Lower lobe of right lung (tissue), 2 donors: Measurements from ENCODE around the gene HECTD1. TPM values are rescaled to one million over a fixed set of nuclear protein-coding genes. Genes with fewer than 3 reads are reported as not detected.
"Not testable (repeated sequence)": the region's sequence is repeated elsewhere in the genome, so short reads cannot be mapped to it uniquely, and the experiment has no call there.

Experiments used
- ATAC-seq, 2 donors: fragments of 200-7000 bp; cut with Tn5 transposase; one replicate each; pipeline ENCODE4 v1.9.1; 2020 to 2022; ENCODE audit warnings: mild to moderate bottlenecking in 2 of 2, moderate library complexity in 2 of 2
- DNase-seq: peaks from one replicate; pipeline ENCODE4 v3.0.0-alpha.2; 2020
- H3K27ac ChIP-seq: fragments of 200-600 bp; one replicate; pipeline ENCODE4 v1.8.0; 2022
- H3K27me3 ChIP-seq: fragments of 200-600 bp; one replicate; pipeline ENCODE4 v1.8.0; 2022; ENCODE audit warnings: low read depth
- H3K36me3 ChIP-seq: fragments of 200-600 bp; one replicate; pipeline ENCODE4 v1.8.0; 2022; ENCODE audit warnings: mild to moderate bottlenecking
- H3K4me1 ChIP-seq: fragments of 200-600 bp; one replicate; pipeline ENCODE4 v1.8.0; 2022
- H3K4me3 ChIP-seq: fragments of 200-600 bp; one replicate; pipeline ENCODE4 v1.8.0; 2022; ENCODE audit warnings: mild to moderate bottlenecking
- H3K9me3 ChIP-seq: fragments of 200-600 bp; one replicate; pipeline ENCODE4 v1.8.0; 2022
- CTCF ChIP-seq: fragments of 200-600 bp; IDR thresholded peaks from one replicate; pipeline ENCODE4 v1.8.0; 2022; ENCODE audit warnings: antibody characterized with exemption, mild to moderate bottlenecking
- intact Hi-C: fragments of 100-400 bp; cut with DNase I; formaldehyde crosslinking; loops from one replicate; pipeline ENCODE4 v1.11.0; 2022
- total RNA-seq: library from RNA; stranded (reverse); fragmentation: NEBNext Ultra II Directional; extraction: Animal tissue kit (Norgen Biotek cat#: 25700); gene quantifications from one replicate; pipeline ENCODE4 v1.2.1, GENCODE V29; 2021
- donor health status: DM: no; HTN: yes; CAD: no; lungs with severe emphysema.

HECTD1 gene
- total RNA-seq, 1 donor from 2014 or later: 166 TPM

- Histone ChIP-seq H3K27me3 (no peaks in the 10 kb centered on the region), H3K4me3 (peak overlapping the region; percentile 12), H3K36me3 (no peaks in the 10 kb centered on the region), H3K9me3 (no peaks in the 10 kb centered on the region), H3K27ac (peak overlapping the region; percentile 32), H3K4me1 (no peaks in the 10 kb centered on the region)
- intact Hi-C loops: no loop called here
- ATAC-seq (no peak), DNase-seq (no peak)
- TF ChIP-seq CTCF: no peak
Measured at GRCh38 chr14:31241450-31242114, 34.0 kb upstream of the HECTD1 start.

- no peaks in the 10 kb centered on the region for H3K4me1 ChIP-seq
- ATAC-seq (peak; percentile 88 to 93), DNase-seq (peak; percentile 76)
- H3K9me3 ChIP-seq: no peaks in the 10 kb centered on the region
- H3K27ac ChIP-seq: peak overlapping the region; percentile 57
- H3K4me3 ChIP-seq: peak overlapping the region; percentile 34
- no peaks in the 10 kb centered on the region for H3K27me3 ChIP-seq
- no peak for TF ChIP-seq CTCF
- intact Hi-C loops: no loop called here
- no peaks in the 10 kb centered on the region for H3K36me3 ChIP-seq
Measured at GRCh38 chr14:31239741-31240140, 32.1 kb upstream of the HECTD1 start.

GRCh38 chr14:31235462-31235861, 27.9 kb upstream of the HECTD1 start:
- no peaks in the 10 kb centered on the region for H3K9me3 ChIP-seq
- no peak for TF ChIP-seq CTCF
- no peak overlapping the region for H3K4me3 ChIP-seq
- no peak for DNase-seq
- no peak overlapping the region for H3K27ac ChIP-seq
- no peaks in the 10 kb centered on the region for H3K27me3 ChIP-seq
- no peak for ATAC-seq
- no peaks in the 10 kb centered on the region for H3K36me3 ChIP-seq
- intact Hi-C loops: no loop called here
- H3K4me1 ChIP-seq: no peaks in the 10 kb centered on the region

GRCh38 chr14:31232081-31232480, 24.5 kb upstream of the HECTD1 start:
- no peaks in the 10 kb centered on the region for H3K9me3 ChIP-seq
- ATAC-seq (no peak), DNase-seq (no peak)
- no peak overlapping the region for H3K27ac ChIP-seq
- H3K27me3 ChIP-seq: no peaks in the 10 kb centered on the region
- H3K4me1 ChIP-seq: peaks cover 15% of the 10 kb centered on the region
- intact Hi-C loops: no loop called here
- H3K36me3 ChIP-seq: no peaks in the 10 kb centered on the region
- TF ChIP-seq CTCF: no peak
- no peak overlapping the region for H3K4me3 ChIP-seq

GRCh38 chr14:31231272-31231671, 23.7 kb upstream of the HECTD1 start:
- H3K27ac ChIP-seq, H3K9me3 ChIP-seq, H3K27me3 ChIP-seq, H3K36me3 ChIP-seq, DNase-seq, intact Hi-C loops, H3K4me3 ChIP-seq, ATAC-seq: not testable (repeated sequence)
- peaks cover 15% of the 10 kb centered on the region for H3K4me1 ChIP-seq

GRCh38 chr14:31230573-31230958, 23.0 kb upstream of the HECTD1 start:
- DNase-seq: no peak
- intact Hi-C loops: no loop called here
- Histone ChIP-seq H3K27me3 (no peaks in the 10 kb centered on the region), H3K4me1 (peaks cover 15% of the 10 kb centered on the region), H3K36me3 (no peaks in the 10 kb centered on the region), H3K27ac (peak overlapping the region; percentile 63), H3K4me3 (no peak overlapping the region), H3K9me3 (no peaks in the 10 kb centered on the region)
- TF ChIP-seq CTCF: no peak
- no peak for ATAC-seq
